K562 (cell line): Measurements from ENCODE around the gene POGLUT2. TPM values are rescaled to one million over a fixed set of nuclear protein-coding genes. Genes with fewer than 3 reads are reported as not detected.
A peak's percentile ranks its signal among the peaks of the same experiment; 100 is the strongest.

ENCODE experiments used
- CHD1 ChIP-seq: fragments of 200-600 bp; sonication (generic); IDR thresholded peaks from one replicate; pipeline ENCODE4 v1.6.1; 2012; ENCODE audit warnings: mild to moderate bottlenecking, moderate library complexity, low read length, inconsistent platforms
- EGR1 ChIP-seq: fragments of 450-650 bp; conservative IDR thresholded peaks from 2 replicates; pipeline ENCODE4 v1.6.1; 2017; ENCODE audit warnings: mild to moderate bottlenecking
- ETV1 ChIP-seq: fragments of 450-650 bp; conservative IDR thresholded peaks from 2 replicates; pipeline ENCODE4 v1.6.1; 2016; ENCODE audit warnings: missing genetic modification characterization, control low read depth, low read depth, missing compliant biosample characterization
- GATAD2A ChIP-seq: fragments of 450-650 bp; IDR thresholded peaks from 2 replicates; pipeline ENCODE4 v1.6.1; 2017
- NFATC3 ChIP-seq: fragments of 450-650 bp; IDR thresholded peaks from 2 replicates; pipeline ENCODE4 v1.6.1; 2017; ENCODE audit warnings: mild to moderate bottlenecking
- PTTG1 ChIP-seq: fragments of 450-650 bp; IDR thresholded peaks from 2 replicates; pipeline ENCODE4 v1.6.1; 2016; ENCODE audit warnings: low read depth, mild to moderate bottlenecking, missing genetic modification characterization, missing compliant biosample characterization
- RBM39 ChIP-seq: fragments of 200-400 bp; formaldehyde crosslinking; optimal IDR thresholded peaks from 2 replicates; pipeline ENCODE3; 2018; ENCODE audit warnings: low read depth, low read length
- SMARCC2 ChIP-seq: fragments of 450-650 bp; IDR thresholded peaks from 2 replicates; pipeline ENCODE4 v1.6.1; 2017; ENCODE audit warnings: antibody characterized with exemption, moderate library complexity, mild to moderate bottlenecking, low read depth
- SRSF3 ChIP-seq: fragments of 200-400 bp; formaldehyde crosslinking; IDR thresholded peaks from 2 replicates; pipeline ENCODE4 v1.6.1; 2016; ENCODE audit warnings: mild to moderate bottlenecking, low read length, moderate library complexity; ENCODE audit not compliant: insufficient read depth
- STAT5A ChIP-seq: IDR thresholded peaks from 2 replicates; pipeline ENCODE4 v1.6.1; 2012; ENCODE audit warnings: low read length, inconsistent platforms, borderline replicate concordance
- TGIF2 ChIP-seq: sonication (generic); formaldehyde crosslinking; IDR thresholded peaks from 2 replicates; pipeline ENCODE4 v1.8.1; 2022; ENCODE audit warnings: mild to moderate bottlenecking, missing genetic modification reagents, moderate library complexity
- ZBTB49 ChIP-seq: sonication (generic); formaldehyde crosslinking; IDR thresholded peaks from 2 replicates; pipeline ENCODE4 v1.8.0; 2022; ENCODE audit warnings: missing genetic modification reagents, mild to moderate bottlenecking, borderline replicate concordance
- ZHX1 ChIP-seq: fragments of 150-350 bp; conservative IDR thresholded peaks from 2 replicates; pipeline ENCODE4 v1.6.1; 2014; ENCODE audit warnings: low read length
- ZNF584 ChIP-seq: fragments of 200-800 bp; sonication (Bioruptor generic); IDR thresholded peaks from 2 replicates; pipeline ENCODE4 v1.6.1; 2016; ENCODE audit warnings: low read depth, mild to moderate bottlenecking, missing genetic modification characterization, missing compliant biosample characterization
- polyA plus RNA-seq, 8 experiments: library from polyadenylated mRNA; depleted of rRNA in 4 of 8; stranded (reverse) in 5 of 8; unstranded in 3 of 8; fragments of >200 nt; fragmentation: Nextera tagmentation in 2 of 8; fragmentation: Illumina TruSeq in 1 of 8; extraction: Ambion mirVana in 2 of 8; extraction: Trizol in 1 of 8; gene quantifications; 2 replicates each; pipeline versions ENCODE4 v1.2.1 to v1.2.3, GENCODE V29; 2011 to 2014; ENCODE audit warnings: inconsistent platforms in 1 of 8, missing spikeins in 1 of 8
- total RNA-seq, 7 experiments: library from RNA; depleted of rRNA in 6 of 7; stranded (reverse); fragments of >200 nt in 6 of 7; fragmentation: Illumina TruSeq in 2 of 7; extraction: Trizol in 2 of 7; gene quantifications; 2 replicates each; pipeline versions ENCODE4 v1.2.1 to v1.2.3, GENCODE V29; 2011 to 2021; ENCODE audit warnings: low replicate concordance in 1 of 7
- TF ChIP-seq, protein P1 (sequence below): sonication (generic); formaldehyde crosslinking; IDR thresholded peaks from 2 replicates; pipeline ENCODE4 v1.9.0; 2022; ENCODE audit warnings: mild to moderate bottlenecking, missing genetic modification reagents
- TF ChIP-seq, protein P2 (sequence below): fragments of 250-450 bp; sonication (Bioruptor Pico); IDR thresholded peaks from 2 replicates; pipeline ENCODE4 v1.5.0; 2020; ENCODE audit warnings: mild to moderate bottlenecking
- TF ChIP-seq, protein P3 (sequence below): fragments of 150-350 bp; IDR thresholded peaks from 2 replicates; pipeline ENCODE4 v1.6.1; 2014; ENCODE audit warnings: low read depth, mild to moderate bottlenecking, low read length, borderline replicate concordance

POGLUT2 gene
- total and polyA plus RNA-seq, 9 of the 15 experiments (the other 6 are each of a cell fraction or from before 2014, with no cell fraction given): 3.8 to 11.8 (median 10.8) TPM

DNA sequence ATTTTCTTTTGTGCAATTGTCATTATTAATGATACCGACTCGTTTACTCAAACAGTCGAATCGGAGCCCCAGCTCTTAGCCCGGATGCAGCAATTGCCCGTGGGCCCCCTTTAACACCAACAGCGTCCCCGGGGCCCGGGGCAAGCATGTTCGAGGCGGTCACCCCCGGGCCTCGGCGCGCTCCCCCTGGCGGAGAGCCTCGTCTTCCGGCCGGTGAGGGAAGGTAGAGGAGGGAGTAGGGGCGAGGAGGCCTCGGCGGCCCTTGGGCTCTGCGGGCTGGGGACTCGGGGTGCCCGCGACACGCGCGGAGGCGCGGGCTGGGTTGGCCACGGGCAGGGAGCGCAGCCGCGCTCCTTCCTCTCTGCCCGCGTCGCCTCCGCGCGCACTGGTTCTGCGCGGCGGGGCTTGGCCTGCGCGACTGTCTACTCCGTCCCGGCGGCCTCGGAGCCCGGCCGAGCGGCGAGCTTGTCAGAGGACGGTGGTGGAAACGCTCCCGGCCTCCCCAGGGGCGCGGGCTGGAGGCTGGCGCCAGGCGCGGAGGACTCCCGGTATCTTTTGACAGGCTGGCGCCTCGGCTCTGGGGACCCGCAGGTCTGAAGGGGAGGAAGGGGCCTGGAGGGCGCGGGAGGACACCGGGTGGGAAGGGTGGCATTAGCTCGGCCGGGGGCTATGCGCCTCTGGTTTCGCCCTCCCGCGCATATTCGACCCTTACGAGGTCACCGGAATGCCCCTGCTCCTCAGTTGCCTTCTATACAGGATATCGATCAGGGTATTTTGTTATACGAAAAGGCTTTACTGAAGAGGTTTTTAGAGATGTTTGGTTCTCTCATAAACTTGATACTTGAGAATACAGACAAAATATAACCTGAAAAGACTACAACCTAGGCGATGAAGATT, 1.6 kb upstream of the POGLUT2 start (continued):
- TF ChIP-seq ZNF584 (no peak), SMARCC2 (no peak), RBM39 (no peak), SRSF3 (no peak), PTTG1 (tag) (no peak), NFATC3 (no peak), EGR1 (no peak), ZBTB49 (CRISPR knock-in tag) (no peak), STAT5A (no peak), CHD1 (peak; percentile 22), ZHX1 (no peak), TGIF2 (CRISPR knock-in tag) (no peak), GATAD2A (no peak), ETV1 (tag) (peak; percentile 89)
- TF ChIP-seq, protein P1, sequence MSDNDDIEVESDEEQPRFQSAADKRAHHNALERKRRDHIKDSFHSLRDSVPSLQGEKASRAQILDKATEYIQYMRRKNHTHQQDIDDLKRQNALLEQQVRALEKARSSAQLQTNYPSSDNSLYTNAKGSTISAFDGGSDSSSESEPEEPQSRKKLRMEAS: peak; percentile 78
- TF ChIP-seq, protein P2, sequence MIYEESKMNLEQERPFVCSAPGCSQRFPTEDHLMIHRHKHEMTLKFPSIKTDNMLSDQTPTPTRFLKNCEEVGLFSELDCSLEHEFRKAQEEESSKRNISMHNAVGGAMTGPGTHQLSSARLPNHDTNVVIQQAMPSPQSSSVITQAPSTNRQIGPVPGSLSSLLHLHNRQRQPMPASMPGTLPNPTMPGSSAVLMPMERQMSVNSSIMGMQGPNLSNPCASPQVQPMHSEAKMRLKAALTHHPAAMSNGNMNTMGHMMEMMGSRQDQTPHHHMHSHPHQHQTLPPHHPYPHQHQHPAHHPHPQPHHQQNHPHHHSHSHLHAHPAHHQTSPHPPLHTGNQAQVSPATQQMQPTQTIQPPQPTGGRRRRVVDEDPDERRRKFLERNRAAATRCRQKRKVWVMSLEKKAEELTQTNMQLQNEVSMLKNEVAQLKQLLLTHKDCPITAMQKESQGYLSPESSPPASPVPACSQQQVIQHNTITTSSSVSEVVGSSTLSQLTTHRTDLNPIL (CRISPR knock-in tag): no peak
- TF ChIP-seq, protein P3, sequence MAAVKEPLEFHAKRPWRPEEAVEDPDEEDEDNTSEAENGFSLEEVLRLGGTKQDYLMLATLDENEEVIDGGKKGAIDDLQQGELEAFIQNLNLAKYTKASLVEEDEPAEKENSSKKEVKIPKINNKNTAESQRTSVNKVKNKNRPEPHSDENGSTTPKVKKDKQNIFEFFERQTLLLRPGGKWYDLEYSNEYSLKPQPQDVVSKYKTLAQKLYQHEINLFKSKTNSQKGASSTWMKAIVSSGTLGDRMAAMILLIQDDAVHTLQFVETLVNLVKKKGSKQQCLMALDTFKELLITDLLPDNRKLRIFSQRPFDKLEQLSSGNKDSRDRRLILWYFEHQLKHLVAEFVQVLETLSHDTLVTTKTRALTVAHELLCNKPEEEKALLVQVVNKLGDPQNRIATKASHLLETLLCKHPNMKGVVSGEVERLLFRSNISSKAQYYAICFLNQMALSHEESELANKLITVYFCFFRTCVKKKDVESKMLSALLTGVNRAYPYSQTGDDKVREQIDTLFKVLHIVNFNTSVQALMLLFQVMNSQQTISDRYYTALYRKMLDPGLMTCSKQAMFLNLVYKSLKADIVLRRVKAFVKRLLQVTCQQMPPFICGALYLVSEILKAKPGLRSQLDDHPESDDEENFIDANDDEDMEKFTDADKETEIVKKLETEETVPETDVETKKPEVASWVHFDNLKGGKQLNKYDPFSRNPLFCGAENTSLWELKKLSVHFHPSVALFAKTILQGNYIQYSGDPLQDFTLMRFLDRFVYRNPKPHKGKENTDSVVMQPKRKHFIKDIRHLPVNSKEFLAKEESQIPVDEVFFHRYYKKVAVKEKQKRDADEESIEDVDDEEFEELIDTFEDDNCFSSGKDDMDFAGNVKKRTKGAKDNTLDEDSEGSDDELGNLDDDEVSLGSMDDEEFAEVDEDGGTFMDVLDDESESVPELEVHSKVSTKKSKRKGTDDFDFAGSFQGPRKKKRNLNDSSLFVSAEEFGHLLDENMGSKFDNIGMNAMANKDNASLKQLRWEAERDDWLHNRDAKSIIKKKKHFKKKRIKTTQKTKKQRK: no peak
